Measurements from ENCODE around the gene DLGAP1. TPM values are rescaled to one million over a fixed set of nuclear protein-coding genes. Genes with fewer than 3 reads are reported as not detected.

Gene DLGAP1
- total and polyA plus RNA-seq, 9 donors: 2.0 to 42.7 (median 3.8) TPM

DNA sequence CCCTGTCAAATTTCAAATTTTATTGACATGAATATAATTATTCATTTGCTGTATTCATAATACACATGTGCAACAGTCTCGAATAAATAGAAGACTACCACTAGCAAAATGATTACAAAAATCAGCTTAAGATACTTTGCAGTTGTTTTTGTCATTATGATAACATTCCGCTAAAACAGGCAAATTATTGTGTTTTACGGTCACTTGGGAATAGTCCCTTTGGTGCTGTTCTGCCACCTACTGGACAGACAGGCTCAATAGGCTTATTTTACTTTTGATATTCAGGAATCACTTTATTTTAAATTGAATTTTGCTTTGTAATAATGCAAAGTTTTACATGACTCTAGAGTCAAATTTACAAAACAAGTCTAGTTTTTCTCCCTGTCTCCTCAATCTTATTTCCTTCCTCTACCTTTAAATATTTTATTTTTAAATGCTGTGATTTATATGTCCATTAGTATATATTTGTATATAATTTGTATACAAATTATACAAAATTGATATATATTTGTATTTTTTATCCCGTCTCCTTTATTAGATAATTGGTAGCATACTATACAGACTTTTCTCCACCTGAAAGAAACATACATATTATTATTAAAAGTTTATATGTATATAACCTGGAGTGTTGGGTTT lies 456.3 kb downstream of the DLGAP1 start:
- peak in 1 of 5 donors; percentile 38 for DNase-seq
- H3K27me3 ChIP-seq: no peaks in the 10 kb centered on the region
- H3K4me1 ChIP-seq (ENCODE audit: insufficient read depth): no peaks in the 10 kb centered on the region
- no peak overlapping the region for H3K4me3 ChIP-seq
- no peak for TF ChIP-seq EP300 (IDR thresholded peaks at IDR 0.05)
- no peak for TF ChIP-seq POLR2A (IDR thresholded peaks at IDR 0.05)
- TF ChIP-seq, protein P1, sequence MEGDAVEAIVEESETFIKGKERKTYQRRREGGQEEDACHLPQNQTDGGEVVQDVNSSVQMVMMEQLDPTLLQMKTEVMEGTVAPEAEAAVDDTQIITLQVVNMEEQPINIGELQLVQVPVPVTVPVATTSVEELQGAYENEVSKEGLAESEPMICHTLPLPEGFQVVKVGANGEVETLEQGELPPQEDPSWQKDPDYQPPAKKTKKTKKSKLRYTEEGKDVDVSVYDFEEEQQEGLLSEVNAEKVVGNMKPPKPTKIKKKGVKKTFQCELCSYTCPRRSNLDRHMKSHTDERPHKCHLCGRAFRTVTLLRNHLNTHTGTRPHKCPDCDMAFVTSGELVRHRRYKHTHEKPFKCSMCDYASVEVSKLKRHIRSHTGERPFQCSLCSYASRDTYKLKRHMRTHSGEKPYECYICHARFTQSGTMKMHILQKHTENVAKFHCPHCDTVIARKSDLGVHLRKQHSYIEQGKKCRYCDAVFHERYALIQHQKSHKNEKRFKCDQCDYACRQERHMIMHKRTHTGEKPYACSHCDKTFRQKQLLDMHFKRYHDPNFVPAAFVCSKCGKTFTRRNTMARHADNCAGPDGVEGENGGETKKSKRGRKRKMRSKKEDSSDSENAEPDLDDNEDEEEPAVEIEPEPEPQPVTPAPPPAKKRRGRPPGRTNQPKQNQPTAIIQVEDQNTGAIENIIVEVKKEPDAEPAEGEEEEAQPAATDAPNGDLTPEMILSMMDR (IDR thresholded peaks at IDR 0.05): peak in 1 of 3 donors; percentile 55
- 14 to 25% (median 19%) methylated on average over 4 of the region's 4 CpGs for WGBS, 3 donors
- no peaks in the 10 kb centered on the region for H3K36me3 ChIP-seq
- H3K9me3 ChIP-seq: no peaks in the 10 kb centered on the region
- intact Hi-C loops (cut with DNase I): loop anchor here in 1 of 4 donors (10.0 kb wide), 1 partner anchor 224 kb away; no protein-coding TSS in a partner anchor
- no peak overlapping the region for H3K27ac ChIP-seq

DNA sequence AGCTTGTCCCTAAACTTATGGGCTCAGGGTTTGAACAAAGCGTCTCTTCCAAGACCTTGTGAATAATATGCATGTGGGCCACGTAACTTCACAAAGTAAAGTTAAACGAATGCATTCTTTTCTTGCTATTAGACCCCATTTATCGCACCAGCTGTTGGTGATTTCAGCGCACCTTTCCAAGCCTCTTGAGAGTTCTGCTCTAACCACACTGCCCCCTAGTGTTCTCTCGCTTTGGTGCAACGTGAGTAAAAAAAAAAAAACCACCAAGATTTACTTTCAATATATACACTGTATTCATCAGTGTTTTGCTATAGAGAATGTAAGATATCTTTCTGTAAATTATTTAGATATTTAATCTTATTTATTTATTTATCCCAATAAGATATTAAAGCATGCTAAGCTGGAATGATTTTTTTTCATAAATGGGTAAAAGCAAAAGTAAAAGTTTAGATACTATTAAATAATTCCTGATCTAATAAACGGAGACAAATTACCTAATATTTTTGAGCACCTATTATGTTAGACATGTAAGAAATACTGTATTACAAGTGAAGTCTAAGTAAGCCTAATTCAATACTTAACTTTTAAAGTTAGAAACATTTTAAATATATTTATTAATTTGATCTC lies 459.5 kb downstream of the DLGAP1 start:
- Histone ChIP-seq H3K27me3 (no peaks in the 10 kb centered on the region), H3K4me3 (no peak overlapping the region), H3K36me3 (no peaks in the 10 kb centered on the region), H3K9me3 (no peaks in the 10 kb centered on the region), H3K4me1 (ENCODE audit: insufficient read depth) (no peaks in the 10 kb centered on the region), H3K27ac (no peak overlapping the region)
- DNase-seq: peak in 3 of 5 donors; percentile 31 to 60 (median 39)
- TF ChIP-seq EP300 (IDR thresholded peaks at IDR 0.05): no peak
- TF ChIP-seq POLR2A (IDR thresholded peaks at IDR 0.05): no peak
- TF ChIP-seq, protein P1 (IDR thresholded peaks at IDR 0.05): peak in 2 of 3 donors; percentile 21 to 41
- intact Hi-C loops (cut with DNase I): loop anchor here in 1 of 4 donors (10.0 kb wide), 1 partner anchor 221 kb away; no protein-coding TSS in a partner anchor
- 6 to 12% (median 8%) methylated on average over 8 of the region's 8 CpGs for WGBS, 3 donors

DNA sequence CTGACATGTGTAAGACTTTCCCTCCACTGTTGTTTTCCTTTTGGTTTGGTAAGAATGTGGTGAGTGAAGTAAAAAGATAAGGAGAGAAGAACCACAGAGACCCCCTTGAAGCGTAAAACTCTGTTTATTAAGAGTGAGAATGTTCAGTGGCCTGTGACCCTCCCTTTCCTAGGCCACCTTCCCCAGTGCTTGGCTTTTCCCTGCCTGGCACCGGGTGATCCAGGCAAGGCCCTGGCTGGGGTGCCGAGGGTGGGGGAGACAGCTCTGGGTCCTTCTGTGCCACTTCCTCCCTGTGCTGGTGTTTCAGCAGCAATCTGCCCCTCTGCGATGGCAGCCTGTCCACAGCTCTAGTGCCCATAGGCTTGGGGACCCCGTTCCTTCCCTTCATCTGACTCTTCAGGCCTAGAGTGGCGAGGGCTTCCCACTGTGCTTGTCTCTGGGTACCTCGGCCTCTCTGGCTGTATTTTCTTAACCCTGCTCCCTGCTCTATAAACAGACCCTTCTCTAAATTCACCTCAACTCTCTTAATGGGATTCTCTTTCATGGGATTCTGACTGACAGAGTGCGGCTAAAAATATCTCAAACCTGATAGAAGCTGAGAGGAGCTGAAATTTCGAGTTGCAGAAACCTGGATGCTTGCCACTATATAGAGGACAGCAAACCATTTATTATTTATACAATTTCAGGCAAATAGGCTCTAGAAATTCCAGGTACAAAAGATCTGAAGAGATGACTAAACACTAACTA lies 461.0 kb downstream of the DLGAP1 start:
- WGBS, 3 donors: 86 to 87% (median 87%) methylated on average over 9 of the region's 9 CpGs

DNA sequence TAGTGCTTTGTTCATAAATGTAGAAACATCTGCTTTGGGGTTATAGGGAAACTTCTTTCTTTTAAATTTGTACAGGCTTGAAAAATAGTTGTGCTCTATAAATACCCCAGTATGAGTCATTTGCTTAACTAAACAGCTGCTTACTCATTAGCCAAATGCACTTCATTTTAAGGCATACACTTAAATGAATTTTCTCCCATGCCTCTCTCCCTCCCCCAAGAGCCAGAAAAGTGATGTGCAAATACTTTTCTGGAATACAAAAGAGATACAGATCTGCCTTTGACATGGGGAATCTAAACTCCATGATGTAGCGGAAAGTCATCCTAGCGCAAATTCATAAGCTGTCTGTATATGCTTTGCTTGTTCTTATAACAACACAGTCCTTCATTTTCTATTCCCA lies 469.4 kb downstream of the DLGAP1 start:
- Histone ChIP-seq H3K4me1 (ENCODE audit: insufficient read depth) (no peaks in the 10 kb centered on the region), H3K9me3 (no peaks in the 10 kb centered on the region), H3K27me3 (no peaks in the 10 kb centered on the region), H3K36me3 (no peaks in the 10 kb centered on the region), H3K4me3 (no peak overlapping the region), H3K27ac (no peak overlapping the region)
- TF ChIP-seq, protein P1 (IDR thresholded peaks at IDR 0.05): no peak
- TF ChIP-seq EP300 (IDR thresholded peaks at IDR 0.05): no peak
- no peak for TF ChIP-seq POLR2A (IDR thresholded peaks at IDR 0.05)
- 94 to 98% (median 97%) methylated on average over 2 of the region's 2 CpGs for WGBS, 3 donors
- DNase-seq: no peak
- intact Hi-C loops (cut with DNase I): loop anchor here in 1 of 4 donors (10.0 kb wide), 1 partner anchor 201 kb away; no protein-coding TSS in a partner anchor

More for the DNA sequence above, 461.0 kb downstream of the DLGAP1 start:
- Histone ChIP-seq H3K4me3 (no peak overlapping the region), H3K4me1 (ENCODE audit: insufficient read depth) (no peaks in the 10 kb centered on the region), H3K27ac (no peak overlapping the region), H3K27me3 (no peaks in the 10 kb centered on the region), H3K9me3 (no peaks in the 10 kb centered on the region), H3K36me3 (no peaks in the 10 kb centered on the region)
- intact Hi-C loops (cut with DNase I): loop anchor here in 1 of 4 donors (10.0 kb wide), 1 partner anchor 219 kb away; no protein-coding TSS in a partner anchor
- DNase-seq: no peak
- TF ChIP-seq POLR2A (IDR thresholded peaks at IDR 0.05) (no peak), EP300 (IDR thresholded peaks at IDR 0.05) (no peak)
- TF ChIP-seq, protein P1 (IDR thresholded peaks at IDR 0.05): no peak
